NCI-H2171 treated with DMSO at 0.1 percent for 48 hours (cell line): ENCODE results near the gene RBPMS2.

Experiments
- DNase-seq: peaks from one replicate; lab custom pipeline; 2025; lab: John Stamatoyannopoulos, UW

The RBPMS2 gene

DNA sequence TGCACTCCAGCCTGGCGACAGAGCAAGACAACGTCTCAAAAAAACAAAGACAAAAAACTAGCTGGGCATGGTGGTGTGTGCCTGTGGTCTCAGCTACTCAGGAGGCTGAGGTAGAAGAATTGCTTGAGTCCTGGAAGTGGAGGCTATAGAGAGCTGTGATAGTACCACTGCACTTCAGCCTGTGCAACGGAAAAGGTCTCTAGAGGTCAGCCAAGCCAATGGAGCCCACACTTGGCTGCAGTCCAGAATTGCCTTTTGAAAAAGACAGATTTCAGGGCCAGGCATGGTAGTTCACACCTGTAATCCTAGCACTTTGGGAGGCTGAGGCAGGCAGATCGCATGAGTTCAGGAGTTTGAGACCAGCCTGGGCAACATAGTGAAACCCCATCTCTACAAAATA, 8.4 kb upstream of the RBPMS2 start:
- DNase-seq, result no peak

DNA sequence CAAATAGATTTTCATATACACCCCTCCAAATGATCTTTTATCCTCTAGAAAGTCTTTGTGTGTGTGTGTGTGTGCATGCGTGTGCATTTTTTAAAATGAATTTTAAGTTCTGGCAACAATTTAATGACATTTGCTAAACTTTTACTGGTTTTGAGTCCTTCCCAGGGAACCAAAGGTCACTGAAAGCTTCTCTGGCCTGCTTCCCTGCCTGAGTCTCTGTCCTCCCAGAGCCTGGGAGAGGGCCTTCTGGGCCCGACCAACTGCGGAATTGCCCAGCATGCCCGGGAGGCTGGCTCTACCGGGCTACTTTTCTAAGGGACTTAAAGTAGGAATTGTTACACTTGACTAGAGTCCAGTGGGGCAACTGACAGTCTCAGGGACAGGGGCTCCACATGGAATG, 7.4 kb upstream of the RBPMS2 start:
- no peak for DNase-seq

DNA sequence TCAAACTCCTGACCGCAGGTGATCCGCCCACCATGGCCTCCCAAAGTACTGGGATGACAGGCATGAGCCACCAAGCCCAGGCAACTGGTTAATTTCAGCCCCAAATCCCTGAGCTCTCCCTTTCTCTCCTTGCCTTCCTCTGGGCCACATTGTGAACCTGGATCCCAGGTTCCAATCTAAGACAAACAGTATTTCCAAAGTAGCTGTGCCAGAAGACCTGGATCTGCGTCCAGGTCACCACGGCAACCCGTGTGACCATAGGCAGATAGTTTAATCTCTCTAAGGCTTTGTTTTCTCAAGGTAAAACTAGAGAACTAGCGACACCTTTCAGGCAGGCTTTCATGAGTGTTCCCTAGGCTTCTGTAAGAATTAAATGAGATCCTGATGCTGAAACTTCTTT, 5.9 kb upstream of the RBPMS2 start:
- DNase-seq, result no peak

DNA sequence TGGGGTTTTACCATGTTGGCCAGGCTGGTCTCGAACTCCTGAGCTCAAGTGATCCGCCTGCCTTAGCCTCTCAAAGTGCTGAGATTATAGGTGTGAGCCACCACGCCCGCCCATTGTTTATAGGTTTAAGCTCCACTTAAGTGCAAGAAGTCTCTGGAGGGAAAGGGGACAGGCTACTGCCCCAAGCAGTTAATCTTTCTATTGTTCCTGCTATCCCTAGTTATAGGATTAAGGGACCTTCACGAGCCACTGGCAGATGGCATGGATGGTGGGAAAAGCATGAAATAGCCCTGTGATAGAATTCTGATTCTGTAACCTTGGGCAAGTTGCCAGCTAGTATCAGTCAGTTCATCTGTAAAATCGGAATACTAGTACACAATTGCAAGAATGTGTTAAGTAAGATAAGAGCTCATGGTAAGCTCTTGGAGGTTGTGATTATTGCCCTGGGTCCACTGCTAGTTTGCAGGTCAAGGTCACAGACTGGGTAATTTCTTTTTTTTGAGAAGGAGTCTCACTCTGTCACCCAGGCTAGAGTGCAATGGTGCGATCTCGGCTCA, 5.3 kb upstream of the RBPMS2 start:
- DNase-seq, result no peak

DNA sequence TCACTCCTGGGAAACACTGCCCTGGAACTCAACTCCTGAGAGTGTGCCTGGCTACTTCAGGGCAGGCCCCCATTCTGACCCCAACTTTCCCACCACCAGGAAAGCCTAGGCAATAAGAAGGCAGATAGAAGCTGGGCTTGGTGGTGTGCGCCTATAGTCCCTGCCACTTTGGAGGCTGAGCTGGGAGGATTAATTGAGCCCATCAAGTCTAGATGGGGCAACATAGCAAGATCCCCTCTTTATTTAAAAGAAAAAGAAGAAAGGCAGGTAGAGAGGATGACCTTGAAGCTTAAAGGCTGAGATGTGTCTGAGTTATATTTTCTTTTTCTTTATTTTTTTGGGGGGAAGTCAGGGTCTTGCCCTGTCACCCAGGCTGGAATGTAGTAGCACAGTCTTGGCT, 4.2 kb upstream of the RBPMS2 start:
- DNase-seq, result no peak

DNA sequence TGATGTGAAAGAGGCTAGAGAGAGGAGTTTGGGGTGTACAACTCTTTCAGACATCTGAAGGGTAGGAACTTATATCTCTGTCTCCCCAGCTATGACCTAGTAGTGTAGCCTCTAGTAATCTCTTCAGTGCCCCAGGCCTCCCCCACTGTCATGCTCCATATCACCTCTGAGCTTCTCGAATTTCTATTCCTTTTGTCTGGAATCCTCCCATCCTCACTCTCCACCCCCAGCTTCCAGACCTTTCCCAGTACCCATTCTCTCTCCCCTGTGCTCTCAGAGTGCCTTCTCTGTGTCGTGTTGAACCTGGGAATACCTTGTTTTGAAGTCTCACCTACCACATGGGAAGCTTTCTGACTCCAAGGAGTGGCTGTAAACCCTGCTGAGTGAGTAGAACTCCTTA, 3.6 kb upstream of the RBPMS2 start:
- no peak for DNase-seq

DNA sequence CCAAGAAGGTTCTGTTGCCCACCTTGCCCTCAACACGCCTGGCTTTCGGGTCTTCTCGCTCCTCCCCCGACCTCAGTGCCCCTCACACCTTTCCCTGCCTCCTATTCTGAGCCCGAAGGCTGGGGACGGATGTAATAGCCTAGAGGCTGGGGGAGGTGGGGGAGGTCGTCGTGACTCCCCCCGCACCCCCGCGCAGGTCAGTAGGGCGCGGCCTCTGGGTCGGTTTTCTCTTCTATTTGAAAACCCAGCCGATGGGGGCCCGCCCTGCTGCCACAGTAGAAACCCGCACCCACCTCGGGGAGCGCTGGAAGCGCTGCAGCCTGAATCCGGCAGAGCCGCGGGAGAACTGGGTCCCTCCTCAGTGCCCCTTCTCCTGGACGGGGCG, 1.0 kb upstream of the RBPMS2 start:
- no peak for DNase-seq

DNA sequence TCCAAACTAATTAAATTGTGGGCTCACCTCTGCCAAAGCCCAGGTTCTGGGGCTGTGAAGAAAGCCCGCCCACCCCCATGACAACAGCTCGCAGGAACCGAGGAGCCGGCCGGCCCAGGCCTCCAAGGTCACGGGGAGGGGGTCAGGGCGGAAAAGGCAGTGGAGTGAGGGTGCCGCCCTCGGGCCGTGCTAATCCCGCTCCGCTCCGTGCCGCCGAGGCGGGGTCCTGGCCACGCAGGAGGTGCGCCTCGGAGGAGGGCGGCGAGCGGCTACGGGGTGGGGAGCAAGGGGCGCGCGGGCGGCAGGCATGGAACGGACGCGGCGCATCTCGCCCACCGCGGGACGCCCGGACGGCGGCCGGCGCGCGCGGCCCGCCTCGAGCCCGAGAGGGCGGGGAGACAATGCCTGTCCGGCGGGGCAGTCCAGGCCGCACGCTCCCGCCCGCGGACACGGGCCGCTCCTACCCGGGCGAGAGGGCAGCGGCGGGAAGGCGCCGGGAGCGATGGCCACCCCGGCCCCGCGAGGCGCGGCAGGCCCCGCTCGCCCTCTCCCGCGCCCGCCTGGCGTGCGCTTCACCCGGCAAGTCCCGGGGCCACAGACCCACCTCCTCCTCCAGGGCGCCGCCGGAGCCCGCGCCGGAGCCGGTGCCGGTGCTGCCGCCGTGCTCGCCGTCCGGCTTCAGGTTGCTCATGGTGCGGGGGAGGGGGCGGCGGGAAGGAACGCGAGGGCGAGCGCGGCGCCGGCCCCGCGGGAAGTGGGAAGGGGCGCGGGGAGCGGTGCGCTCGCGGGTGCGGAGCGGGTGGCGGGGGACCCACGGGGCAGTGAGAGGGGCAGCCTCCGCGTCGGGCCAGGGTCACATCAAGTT, 528 bp downstream of the RBPMS2 start:
- DNase-seq, result no peak

DNA sequence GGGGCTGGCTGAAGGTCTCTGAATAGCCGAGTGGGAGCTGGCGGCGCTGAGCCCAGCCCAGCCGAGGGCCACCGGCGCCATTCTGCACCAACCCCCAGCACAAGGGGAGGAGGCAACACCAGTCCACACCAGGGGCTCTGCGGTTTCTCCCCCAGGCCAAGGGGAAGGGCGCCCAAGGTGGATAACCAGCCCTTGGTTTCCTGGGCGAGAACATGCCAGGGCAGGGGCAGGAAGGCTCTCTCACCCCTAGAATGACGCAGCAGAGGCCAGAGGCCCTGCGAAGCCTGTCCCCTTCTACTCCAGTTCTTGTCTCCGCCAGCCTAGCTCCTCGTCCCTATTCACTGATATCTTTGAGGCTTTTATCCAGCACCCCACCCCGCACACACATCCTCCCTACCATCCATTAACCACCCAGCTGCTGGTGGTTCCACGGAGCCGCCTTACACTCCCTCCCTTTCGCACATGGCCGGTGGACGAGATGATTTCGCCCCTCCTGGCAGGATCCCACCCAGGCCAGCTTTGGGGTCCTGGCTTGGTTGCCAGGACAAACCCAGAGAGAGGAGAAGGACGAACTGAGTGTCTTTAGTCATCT, 1.3 kb downstream of the RBPMS2 start:
- DNase-seq, result no peak

DNA sequence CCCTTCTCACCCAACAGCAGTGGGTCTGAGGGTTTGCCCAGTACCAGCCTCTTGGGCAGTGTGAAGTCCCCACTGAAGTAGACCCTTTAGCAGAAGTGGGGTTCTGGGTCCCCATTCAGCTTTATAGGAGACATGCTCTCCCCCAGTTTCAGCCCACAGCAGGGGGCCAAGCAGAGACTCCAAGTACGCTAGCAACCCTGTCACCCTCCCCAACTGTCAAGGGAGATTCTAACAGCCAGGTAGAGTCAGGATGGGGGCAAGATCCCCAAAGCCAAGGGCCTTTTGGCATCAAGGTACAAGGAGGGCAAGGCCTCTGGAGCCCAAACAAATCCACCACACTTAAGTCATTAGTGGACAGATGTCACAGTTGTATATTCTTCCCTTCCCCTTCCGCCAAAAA, 1.8 kb downstream of the RBPMS2 start:
- DNase-seq, result no peak

DNA sequence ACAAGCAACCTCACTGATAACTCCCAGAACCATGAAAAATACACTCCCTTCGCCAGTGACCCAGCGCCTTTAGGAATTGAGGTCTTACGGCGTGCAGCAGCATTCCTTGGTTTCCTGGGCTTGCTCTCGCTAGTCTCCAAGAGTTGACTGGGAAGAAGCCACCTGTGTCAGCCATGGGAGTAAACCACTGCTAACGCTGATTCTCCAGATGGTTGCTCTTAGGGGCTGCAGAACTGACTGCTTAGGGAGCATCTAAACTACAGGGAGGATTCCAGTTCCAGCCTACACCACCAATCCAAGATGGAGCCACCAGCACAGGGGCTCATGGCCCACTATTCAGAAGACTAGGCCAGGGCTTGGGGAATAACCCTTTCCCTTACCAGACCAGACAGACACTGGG, 2.4 kb downstream of the RBPMS2 start:
- no peak for DNase-seq

DNA sequence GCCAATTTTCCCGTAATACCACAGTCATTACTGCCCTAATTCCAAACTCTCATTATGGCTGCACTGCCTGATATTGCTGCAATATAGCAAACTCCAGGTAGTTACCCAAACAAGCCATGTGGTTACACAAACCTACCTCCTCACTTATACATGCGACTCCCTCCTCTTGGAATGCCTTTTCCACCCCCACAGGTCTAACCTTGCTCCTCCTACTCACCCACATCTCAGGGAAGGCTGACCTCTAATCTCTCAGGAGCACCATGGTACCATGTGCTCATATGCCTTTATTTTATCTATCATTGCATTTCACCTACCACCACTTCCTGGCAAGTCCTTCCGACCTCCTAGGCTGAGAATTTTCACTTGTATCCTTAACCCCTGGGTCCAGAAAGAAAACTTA, 2.9 kb downstream of the RBPMS2 start:
- DNase-seq, result no peak

DNA sequence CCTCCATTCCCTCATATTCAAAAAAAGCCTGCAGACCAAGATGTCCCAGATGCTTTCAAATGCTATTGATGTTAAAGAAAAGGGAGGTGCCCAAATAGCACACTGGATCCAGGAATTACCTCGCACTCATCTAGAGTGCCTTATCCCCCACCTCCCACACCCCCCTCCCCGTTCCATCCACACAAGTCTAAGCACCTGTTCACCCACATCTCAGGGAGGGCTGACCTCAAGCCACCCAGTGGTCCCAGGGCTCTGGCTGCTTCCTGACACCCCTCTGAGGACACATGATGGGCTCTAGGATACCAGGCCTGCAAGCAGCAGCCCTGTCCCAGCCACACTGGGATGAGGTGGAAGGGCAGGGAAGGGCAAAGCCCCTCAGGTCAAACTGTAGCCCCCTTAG, 4.8 kb downstream of the RBPMS2 start:
- no peak for DNase-seq

DNA sequence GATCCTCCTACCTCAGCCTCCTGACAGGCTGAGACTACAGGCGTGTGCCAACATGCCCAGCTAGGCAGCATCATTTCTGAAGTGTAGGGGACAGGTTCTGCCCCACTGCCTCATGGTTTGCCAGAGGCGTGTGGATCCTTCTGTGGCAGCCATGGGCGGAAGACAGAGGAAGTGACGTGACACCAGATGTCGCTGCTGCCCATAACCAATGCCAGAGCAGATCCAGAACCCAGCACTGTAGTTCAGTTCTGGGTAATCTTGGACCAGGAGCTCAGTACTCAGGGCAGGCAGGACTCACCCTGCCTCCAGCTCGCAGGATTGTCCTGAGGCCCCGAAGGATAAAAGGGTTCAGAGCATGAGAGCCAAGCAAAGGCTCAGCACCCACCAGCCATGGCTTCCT, 8.2 kb downstream of the RBPMS2 start:
- DNase-seq, result no peak

DNA sequence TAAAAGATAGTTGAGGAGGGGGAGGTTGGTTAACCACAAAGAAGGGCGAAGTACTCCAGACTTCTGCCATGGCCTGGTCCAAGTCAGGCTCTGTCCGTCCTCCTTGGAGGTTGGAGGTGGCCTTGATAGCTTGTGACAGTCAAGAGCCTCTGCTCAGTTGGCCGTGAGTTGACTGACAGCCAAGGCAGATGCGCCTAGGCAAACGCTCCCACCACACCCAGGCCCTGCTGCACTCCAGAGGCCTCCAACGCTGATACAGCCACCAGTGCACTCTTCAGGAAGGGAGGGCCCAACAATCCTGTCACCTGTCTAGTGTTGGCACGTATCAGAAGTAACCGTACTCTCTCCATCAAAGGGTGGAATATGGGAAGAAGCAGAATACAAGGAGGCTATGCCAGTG, 9.3 kb downstream of the RBPMS2 start:
- no peak for DNase-seq

DNA sequence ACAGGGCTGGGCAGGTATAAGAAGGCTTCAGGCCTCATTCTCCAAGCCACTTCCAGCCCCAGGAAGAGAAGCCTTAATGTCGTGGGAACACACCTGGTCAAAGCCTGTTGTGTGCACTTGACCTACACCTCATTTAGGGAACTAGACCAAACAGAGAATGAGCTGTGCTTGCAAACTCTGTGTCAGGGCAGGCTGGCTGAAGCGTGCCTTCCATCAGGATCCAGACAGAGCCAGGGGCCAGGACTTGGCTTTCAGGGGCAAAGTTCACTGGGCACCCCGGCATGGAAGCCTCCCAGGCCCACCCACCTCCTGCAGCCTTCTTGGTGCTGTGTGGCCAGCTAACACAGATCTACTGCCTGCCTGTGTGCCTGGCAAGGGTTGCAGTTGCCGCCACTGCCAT, 11.5 kb downstream of the RBPMS2 start:
- DNase-seq, result no peak

DNA sequence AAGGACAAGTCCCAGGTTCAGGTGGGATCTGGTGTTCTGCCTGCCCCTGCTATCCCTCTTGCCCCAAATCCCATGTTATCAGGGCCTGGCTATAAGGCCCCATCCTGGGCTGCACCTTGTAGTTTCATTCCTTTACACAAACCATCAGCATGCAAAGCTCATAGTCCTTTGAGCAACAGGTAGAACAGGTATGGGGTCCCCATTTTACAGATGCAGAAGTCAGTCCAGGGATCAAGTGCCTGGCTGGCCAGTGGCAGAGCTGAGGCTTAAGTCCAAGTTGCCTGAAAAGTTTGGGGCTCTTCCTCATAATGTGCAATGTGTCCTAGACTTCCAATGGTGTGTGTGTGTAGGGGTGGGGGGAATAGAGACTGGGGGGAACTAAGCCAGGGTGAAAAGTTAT, 11.9 kb downstream of the RBPMS2 start:
- DNase-seq, result no peak

DNA sequence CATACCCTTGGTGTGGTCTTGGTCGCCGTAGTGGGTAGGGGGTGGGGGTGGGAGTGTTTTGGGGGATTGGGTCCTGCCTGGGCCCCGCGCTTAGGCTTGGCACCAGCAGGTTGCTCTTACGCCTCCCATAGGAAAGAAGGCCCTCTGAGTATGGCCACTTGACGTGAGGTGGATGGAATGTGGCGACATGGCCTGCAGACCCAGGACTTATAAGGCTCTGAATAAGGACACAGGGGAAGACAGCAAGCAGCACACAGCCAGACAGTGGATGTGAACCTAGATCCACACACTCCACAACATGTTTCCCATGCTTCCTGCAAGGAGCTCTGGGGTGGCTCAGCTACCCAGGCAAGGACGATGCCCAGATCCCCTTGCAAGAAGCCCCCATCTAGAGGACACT, 12.4 kb downstream of the RBPMS2 start:
- no peak for DNase-seq

DNA sequence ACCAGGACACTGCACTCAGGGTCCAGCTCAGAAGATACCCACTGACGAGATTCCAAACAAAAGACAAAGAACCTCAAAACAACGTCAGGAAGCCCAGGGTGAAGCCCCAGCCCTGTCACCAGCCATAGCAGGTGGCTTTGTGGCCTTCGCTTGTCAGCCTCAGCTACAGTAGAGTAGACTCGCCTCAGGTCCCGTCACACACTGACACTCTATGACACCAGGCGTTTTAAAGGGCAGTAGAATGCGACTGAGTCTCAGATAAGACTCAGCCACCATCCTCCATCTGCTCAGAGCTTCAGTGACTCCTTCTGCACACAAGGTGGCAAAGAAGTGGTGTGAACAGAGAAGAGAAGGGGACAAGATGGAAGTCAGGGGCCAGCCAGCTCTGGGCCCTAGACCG, 12.8 kb downstream of the RBPMS2 start:
- no peak for DNase-seq

DNA sequence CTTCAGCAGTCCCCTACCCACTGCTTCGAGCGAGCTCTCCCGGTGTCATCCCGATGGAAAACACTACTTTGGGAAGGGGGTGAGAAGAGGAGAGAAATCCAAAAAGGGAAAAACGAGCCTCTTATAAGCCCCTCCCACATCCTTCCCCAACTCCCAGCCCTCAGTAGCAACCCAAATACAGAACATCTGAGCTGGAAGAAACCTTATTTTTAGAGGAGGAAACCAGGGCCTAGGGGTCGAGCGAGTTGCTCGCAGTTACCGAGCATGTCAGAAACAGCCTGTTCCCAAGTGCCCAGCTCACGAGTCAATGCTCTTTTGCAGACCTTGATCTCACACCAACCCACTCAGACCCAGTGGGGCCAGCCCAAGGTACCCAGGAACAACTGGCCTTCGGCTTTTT, 14.2 kb downstream of the RBPMS2 start:
- DNase-seq, result no peak

DNA sequence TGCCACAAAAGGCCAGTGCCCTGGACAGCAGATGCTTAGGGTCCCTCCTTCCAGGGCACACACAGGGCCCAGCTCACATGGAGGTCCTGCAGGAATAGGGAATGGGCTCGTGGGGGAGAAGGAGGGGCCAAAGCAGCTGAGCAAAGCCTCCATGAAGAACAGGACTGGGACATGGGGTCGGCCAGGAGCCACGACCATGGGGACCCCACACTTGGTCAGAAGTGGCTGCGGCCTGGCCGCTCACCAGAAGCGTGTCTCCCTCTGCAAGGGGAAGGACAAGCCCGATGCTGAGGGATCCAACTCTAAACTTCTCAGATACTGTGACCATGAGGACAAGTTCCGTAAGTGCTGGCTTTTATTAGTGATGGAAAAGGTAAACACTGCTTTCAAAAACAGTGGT, 15.3 kb downstream of the RBPMS2 start:
- no peak for DNase-seq

DNA sequence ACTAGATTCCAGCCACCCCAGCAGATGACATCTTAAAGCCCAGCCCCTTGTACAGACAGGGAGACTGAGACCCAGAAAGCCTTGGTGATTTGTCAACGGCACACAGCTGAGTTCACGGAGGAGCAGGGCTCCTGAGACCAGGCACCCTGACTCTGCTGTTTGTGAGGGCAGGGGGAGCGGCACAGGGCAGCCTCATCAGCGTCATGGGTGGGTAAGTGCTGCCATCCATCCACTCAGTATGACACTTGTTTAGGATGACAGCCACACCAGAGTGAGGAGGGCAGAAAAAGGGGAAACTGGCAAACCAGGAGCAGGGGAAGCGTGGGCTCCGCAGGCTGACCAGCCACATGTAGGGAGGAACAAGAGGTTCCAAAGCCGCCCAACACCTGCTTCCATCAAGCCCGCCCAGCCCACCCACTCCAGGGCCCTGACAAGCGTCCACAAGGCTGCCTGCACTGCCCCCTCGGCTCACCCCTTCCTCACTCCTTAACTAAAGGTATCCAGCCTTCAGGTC, 19.9 kb downstream of the RBPMS2 start:
- DNase-seq, result no peak

DNA sequence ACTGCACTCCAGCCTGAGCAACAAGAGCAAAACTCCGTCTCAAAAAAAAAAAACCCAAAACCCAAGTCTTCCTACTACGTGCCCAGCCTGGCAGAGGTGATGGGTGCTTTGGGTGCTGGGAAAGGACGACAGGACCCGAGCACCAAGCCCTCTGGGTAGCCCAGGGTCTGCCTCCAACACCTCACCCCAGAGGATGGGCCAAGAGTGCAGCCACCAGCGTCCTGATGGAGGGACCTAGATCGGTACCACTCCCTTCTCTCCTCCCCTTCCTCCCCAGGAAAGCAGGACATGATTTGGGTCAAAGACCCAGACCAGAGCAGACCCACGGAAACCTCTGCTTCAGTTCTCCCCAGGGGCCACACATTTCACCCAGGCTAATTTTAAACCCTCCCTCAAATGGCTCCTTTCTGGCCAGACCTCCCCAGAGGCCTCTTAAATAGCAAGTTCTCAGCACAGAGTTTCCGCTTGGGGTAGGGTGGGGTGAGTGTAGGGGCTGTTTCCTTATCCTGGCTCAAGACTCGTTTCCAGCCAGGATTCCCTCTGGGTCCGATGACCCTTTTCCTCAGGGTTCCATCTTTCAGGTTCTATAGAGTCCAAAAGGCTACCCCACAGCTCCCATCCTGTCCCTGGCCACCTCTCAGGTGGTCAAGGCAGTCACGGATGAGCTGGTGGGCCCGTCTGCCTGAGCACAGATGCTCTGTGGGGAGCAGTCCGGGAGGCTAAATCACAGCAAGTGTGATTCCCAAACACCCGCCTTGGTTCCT, 20.5 kb downstream of the RBPMS2 start:
- DNase-seq, result no peak
